ENCODE data around the gene MGAT4A. TPM values are rescaled to one million over a fixed set of nuclear protein-coding genes. Genes with fewer than 3 reads are reported as not detected.

Gene MGAT4A
- total and polyA plus RNA-seq, 2 of the 13 experiments (the other 11 are each of a cell fraction or from before 2014, with no cell fraction given), result 47.2 to 90.9 TPM

DNA sequence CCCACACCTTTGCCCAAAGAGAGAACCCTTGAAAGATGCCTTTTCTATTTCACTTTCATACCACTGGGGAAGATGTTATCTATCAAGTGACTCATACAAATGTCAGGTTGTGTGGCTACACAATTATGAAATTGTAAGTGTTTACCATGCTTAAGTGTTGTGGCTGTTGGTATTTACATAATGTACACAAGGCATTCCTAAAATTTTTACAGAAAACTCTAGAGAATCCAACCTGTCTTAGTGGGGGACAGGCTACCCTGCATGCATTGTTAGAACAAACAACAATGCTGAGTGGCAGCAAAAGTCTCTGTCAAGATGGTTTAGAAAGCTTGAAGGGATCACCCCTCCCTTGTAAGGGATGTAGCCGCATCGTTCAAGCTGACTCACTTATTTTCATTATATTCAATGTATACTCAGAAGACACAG lies 5.5 kb upstream of the MGAT4A start:
- BruUV-seq (replicated peaks), result no TSS peak
- Histone ChIP-seq H3K79me2 (ENCODE audit: insufficient read depth, low read length) (peaks cover 14% of the 10 kb centered on the region), H4K20me1 (ENCODE audit: insufficient read depth, low read length) (no peaks in the 10 kb centered on the region), H2AFZ (ENCODE audit: low read length) (no peak overlapping the region), H3K27me3 (ENCODE audit: control insufficient read depth in 1 of 2, insufficient read depth in 2 of 2, low read length in 2 of 2) (no peaks in the 10 kb centered on the region), H3K9me3 (ENCODE audit: low read length) (no peaks in the 10 kb centered on the region), H3K4me2 (ENCODE audit: low read depth, low read length) (no peak overlapping the region), H3K4me1 (ENCODE audit: insufficient read depth, low read length) (peaks cover 88% of the 10 kb centered on the region), H3K27ac (ENCODE audit: extremely low read length, insufficient read depth, low read length) (no peak overlapping the region), H3K36me3 (replicated peaks in 1 of 2; ENCODE audit: control insufficient read depth in 1 of 2, insufficient read depth in 2 of 2, low read length in 2 of 2) (no peaks in the 10 kb centered on the region), H3K9ac (ENCODE audit: insufficient read depth, low read depth, low read length) (no peak overlapping the region), H3K4me3 (replicated peaks in 1 of 3; ENCODE audit: insufficient read depth in 1 of 3, low read depth in 2 of 3, low read length in 3 of 3) (no peak overlapping the region)
- peak; percentile 52 for DNase-seq (ENCODE audit: low spot score)
- no peak for ATAC-seq
- intact Hi-C loops (cut with micrococcal nuclease; ENCODE audit: unreplicated experiment) (no loop called here), in situ Hi-C loops (cut with HindIII; ENCODE audit: extremely low pct_ligation_motif_present, low pct_unique_long_range_greater_than_20kb) (no loop called here)
- POLR2A ChIA-PET, result interaction anchor here (2.1 kb wide), 1 partner anchor 60 kb away, joined by 5 read pairs; no protein-coding TSS in a partner anchor
- WGBS (ENCODE audit: low lambda C conversion rate), result 71% methylated on average over 2 of the region's 2 CpGs
- CTCF ChIA-PET (ENCODE audit: low intra/inter-chr PET ratio, low total read pairs), result no interaction called here
- no peak for FAIRE-seq
- TF ChIP-seq, protein P1, sequence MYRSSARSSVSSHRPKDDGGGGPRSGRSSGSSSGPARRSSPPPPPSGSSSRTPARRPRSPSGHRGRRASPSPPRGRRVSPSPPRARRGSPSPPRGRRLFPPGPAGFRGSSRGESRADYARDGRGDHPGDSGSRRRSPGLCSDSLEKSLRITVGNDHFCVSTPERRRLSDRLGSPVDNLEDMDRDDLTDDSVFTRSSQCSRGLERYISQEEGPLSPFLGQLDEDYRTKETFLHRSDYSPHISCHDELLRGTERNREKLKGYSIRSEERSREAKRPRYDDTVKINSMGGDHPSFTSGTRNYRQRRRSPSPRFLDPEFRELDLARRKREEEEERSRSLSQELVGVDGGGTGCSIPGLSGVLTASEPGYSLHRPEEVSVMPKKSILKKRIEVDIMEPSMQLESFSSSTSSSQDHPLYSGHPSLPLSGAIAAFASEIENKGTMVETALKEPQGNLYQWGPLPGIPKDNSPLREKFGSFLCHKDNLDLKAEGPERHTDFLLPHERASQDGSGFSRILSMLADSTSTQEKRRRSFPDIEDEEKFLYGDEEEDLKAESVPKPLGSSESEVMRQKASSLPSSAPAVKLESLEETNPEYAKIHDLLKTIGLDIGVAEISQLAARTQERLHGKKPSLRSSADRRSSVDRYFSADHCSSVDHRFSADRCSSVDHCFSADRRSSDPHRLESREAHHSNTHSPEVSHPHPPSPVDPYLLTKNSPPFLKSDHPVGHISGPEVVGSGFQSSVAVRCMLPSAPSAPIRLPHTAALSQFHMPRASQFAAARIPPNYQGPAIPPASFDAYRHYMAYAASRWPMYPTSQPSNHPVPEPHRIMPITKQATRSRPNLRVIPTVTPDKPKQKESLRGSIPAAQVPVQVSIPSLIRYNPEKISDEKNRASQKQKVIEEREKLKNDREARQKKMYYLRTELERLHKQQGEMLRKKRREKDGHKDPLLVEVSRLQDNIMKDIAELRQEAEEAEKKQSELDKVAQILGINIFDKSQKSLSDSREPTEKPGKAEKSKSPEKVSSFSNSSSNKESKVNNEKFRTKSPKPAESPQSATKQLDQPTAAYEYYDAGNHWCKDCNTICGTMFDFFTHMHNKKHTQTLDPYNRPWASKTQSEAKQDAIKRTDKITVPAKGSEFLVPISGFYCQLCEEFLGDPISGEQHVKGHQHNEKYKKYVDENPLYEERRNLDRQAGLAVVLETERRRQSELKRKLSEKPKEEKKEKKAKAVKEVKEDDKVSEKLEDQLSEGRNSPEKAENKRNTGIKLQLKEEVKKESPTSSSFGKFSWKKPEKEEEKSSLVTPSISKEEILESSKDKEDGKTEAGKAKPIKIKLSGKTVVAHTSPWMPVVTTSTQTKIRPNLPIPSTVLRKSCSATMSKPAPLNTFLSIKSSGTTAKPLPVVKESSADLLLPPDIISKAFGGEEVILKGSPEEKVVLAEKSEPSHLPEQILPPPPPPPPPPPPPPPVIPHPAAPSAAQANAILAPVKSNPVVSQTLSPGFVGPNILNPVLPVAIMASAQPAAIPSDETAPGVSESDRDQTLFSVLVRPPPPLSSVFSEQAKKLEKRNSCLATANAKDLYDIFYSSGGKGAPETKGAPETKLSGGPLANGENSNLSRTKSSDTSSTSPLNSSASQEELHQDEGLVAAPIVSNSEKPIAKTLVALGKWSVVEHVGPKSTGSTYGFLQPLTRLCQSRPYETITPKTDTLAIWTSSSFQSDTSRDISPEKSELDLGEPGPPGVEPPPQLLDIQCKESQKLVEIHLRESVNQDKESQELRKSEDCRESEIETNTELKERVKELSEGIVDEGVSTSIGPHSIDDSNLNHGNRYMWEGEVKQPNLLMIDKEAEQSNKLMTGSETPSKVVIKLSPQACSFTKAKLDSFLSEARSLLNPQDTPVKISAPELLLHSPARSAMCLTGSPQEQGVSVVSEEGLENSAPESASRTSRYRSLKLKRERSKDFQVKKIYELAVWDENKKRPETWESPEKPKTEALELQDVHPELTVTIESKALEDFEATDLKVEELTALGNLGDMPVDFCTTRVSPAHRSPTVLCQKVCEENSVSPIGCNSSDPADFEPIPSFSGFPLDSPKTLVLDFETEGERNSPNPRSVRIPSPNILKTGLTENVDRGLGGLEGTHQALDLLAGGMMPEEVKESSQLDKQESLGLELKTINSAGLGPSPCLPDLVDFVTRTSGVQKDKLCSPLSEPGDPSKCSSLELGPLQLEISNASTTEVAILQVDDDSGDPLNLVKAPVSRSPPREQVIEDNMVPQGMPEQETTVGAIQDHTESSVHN (CRISPR knock-in tag; IDR thresholded peaks at IDR 0.05), result no peak
- TF ChIP-seq NR2F1 (CRISPR knock-in tag; IDR thresholded peaks at IDR 0.05) (no peak), DNMT3B (CRISPR knock-in tag; conservative IDR thresholded peaks at IDR 0.05) (0 out of 2 replicates have a peak, but pooled peaks have one; percentile 34), ZBTB7A (CRISPR knock-in tag; IDR thresholded peaks at IDR 0.05) (no peak), FOSL2 (CRISPR knock-in tag; IDR thresholded peaks at IDR 0.05) (peak; percentile 67), KLF15 (CRISPR knock-in tag; IDR thresholded peaks at IDR 0.05; ENCODE audit: borderline replicate concordance) (no peak), SOX5 (CRISPR knock-in tag; IDR thresholded peaks at IDR 0.05; ENCODE audit: borderline replicate concordance) (peak; percentile 35; the same call in 1 of the 2 replicates), ZNF446 (CRISPR knock-in tag; IDR thresholded peaks at IDR 0.05) (no peak), ELF3 (CRISPR knock-in tag; IDR thresholded peaks at IDR 0.05) (0 out of 2 replicates have a peak, but pooled peaks have one; percentile 16)
- TF ChIP-seq, protein P2, sequence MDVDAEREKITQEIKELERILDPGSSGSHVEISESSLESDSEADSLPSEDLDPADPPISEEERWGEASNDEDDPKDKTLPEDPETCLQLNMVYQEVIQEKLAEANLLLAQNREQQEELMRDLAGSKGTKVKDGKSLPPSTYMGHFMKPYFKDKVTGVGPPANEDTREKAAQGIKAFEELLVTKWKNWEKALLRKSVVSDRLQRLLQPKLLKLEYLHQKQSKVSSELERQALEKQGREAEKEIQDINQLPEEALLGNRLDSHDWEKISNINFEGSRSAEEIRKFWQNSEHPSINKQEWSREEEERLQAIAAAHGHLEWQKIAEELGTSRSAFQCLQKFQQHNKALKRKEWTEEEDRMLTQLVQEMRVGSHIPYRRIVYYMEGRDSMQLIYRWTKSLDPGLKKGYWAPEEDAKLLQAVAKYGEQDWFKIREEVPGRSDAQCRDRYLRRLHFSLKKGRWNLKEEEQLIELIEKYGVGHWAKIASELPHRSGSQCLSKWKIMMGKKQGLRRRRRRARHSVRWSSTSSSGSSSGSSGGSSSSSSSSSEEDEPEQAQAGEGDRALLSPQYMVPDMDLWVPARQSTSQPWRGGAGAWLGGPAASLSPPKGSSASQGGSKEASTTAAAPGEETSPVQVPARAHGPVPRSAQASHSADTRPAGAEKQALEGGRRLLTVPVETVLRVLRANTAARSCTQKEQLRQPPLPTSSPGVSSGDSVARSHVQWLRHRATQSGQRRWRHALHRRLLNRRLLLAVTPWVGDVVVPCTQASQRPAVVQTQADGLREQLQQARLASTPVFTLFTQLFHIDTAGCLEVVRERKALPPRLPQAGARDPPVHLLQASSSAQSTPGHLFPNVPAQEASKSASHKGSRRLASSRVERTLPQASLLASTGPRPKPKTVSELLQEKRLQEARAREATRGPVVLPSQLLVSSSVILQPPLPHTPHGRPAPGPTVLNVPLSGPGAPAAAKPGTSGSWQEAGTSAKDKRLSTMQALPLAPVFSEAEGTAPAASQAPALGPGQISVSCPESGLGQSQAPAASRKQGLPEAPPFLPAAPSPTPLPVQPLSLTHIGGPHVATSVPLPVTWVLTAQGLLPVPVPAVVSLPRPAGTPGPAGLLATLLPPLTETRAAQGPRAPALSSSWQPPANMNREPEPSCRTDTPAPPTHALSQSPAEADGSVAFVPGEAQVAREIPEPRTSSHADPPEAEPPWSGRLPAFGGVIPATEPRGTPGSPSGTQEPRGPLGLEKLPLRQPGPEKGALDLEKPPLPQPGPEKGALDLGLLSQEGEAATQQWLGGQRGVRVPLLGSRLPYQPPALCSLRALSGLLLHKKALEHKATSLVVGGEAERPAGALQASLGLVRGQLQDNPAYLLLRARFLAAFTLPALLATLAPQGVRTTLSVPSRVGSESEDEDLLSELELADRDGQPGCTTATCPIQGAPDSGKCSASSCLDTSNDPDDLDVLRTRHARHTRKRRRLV (CRISPR knock-in tag; IDR thresholded peaks at IDR 0.05), result no peak
